GM18861 (cell line): ENCODE data around the gene RBM28.

Source experiments
- ATAC-seq: cut with Tn5 transposase; IDR thresholded peaks from one replicate; pipeline ENCODE4 v1.9.1; 2021; ENCODE audit not compliant: unreplicated experiment

Gene RBM28

DNA sequence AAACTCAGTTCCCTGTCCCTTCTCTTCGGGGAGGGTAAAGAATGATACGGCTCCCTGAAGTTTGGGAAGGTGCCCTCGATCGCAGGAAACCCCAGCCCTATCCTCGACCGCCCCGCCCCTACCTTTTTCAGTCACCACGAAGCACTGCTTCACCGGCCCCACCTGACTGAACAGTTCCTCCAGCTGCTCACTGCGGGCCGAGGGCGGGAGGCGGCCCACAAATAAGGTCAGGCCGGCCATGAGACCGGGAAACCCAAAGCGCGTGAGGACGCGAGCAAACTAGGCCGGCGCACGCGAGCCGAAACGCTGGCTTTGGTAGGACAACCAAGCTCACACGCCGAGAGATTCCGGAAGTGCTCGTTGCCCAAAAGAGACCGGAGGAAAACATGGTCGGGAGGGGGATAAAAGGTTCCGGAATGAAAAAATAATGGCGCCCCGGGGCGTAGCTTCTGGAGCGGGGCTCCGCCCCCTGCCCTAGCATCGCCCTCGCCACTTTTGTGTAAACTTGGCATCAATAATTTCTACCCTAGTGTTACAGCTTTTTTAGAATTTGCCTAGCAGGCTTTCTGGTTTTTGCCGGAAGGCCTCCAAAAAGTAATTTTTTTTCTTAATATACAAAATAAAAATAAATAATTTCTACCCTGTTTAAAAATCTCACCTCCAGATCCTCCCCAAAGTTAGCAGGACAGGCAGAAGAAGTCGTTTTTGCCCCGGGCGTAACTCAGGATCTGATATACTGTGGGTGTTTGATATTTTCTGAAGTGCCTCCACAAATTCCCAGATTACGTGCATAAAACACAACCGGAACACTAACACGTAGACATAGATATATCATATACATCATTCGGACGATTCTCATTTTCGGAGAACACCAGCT, at the start of gene RBM28:
RBM28 (minus strand) TSS at position 355 of the 877 bp plus-strand sequence; CDS start at position 240, 115 bp downstream.
- peak; percentile 90 for ATAC-seq

- no peak for ATAC-seq
Observed at GRCh38 chr7:128392446-128393327, 49.0 kb upstream of the RBM28 start.

GRCh38 chr7:128391805-128392204, 48.1 kb upstream of the RBM28 start:
- ATAC-seq, result no peak

DNA sequence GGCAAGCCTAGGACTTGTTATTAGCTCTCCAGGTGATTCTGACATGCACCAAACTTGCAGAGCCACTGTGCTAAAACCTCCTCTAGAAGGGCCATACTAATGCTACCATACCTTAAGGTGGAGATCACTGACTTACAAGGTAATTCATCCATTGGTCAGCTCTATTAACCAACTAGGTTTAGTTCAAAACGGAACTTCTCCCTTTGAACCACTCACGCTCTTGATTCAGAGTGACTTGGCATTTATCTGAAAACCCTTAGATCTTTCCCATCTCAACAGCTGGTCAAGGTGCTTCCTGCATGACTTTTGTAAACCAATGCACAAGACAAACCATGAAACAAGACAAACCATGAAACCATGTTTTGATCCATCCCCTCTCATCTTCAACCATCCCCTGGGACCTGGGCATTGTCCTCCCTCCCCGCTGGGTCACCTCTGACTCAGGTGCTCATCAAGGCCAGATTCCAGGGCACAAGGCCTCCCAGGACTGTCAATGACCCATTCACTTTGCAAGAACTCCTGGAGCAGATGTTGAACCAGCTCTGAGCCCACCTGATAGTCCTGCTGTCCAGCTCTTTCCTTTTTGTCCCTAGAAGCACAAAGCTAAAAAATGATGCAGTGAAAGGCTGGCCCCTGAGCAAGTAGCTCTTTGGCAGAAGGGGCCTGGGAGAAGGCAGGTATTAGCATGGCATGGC, 47.3 kb upstream of the RBM28 start:
- no peak for ATAC-seq

- ATAC-seq, result no peak
Observed at GRCh38 chr7:128389618-128390329, 46.1 kb upstream of the RBM28 start.

DNA sequence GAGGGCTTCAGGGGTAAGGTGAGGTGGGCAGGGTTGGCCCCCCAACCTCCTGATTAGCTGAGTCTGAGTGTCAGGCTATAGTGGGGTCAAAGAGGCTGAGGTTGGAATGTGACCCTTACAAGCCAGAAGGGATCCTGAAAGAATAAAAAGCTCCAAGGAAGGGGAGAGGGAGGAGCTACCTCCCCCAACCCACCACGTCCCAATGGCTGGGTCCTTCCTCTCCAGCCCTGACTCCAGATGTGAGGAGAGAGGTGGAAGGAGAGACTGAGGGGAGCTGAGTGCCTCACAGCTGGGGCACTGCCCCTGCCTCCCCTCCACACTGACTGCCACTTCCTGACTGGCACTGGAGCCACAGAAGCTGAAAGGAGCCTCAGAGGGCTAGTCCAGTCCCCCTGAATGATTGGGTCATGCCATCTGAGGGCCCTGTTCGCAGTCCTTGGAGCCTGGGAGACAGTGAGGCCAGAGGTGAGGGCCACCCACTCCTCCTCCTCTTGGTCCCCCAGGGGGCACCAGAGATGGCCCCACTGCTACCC, 45.4 kb upstream of the RBM28 start:
- ATAC-seq, result no peak

- ATAC-seq, result no peak
Observed at GRCh38 chr7:128388145-128388485, 44.4 kb upstream of the RBM28 start.

- ATAC-seq, result no peak
Observed at GRCh38 chr7:128387216-128388144, 43.8 kb upstream of the RBM28 start.

DNA sequence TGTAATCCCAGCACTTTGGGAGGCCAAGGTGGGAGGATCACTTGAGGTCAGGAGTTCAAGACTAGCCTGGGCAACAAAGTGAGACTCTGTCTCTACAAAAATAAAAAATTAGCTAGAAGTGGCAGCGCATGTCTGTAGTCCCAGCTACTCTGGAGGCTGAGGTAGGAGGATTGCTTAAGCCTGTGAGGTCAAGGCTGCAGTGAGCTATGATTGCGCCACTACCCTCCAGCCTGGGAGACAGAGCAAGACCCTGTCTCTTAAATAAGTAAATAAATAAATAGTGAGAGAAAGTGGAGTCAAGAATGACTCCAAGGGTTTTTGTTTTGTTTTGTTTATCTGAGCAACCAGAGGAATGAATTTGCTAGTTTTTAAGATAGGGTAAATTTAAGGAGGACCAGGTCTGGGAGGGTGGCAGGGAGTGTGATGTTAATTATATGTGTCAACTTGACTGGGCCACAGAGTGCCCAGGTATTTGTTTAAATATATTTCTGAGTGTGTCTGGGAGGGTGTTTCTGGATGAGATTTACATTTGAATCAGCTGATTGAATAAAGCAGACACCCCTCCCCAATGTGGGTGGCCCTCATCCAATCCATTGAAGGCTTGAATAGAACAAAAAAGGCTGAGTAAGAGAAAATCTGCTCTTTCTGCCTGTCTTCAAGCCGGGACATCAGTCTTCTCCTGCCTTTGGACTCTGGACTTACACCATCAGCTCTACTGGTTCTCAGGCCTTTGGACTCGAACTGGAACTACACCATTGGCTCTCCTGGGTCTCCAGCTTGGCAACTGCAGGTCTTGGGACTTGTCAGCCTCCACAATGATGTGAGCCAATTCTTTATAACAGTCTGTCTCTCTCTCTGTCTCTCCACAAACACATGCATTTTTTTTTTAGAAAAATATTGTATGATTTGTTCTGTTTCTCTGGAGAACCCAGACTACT, 42.5 kb upstream of the RBM28 start:
- no peak for ATAC-seq

DNA sequence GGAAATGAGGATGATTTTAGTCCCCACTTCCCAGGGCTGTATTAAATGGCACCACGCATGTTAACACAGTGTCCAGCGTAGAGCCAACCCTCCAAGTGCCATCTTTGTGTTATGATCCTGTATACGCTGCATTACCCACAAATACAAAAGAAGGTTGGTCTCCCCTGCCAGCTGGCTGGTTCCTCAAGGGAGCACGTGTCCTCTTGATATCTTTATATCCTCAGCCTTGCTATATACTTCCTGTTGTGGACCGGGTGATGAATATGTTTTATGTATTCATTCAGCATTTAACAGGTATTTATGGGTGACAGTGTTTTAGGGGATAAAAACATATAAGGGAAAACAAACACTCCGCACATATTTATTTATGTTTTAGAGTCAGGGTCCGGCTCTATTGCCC, 41.0 kb upstream of the RBM28 start:
- ATAC-seq, result no peak

DNA sequence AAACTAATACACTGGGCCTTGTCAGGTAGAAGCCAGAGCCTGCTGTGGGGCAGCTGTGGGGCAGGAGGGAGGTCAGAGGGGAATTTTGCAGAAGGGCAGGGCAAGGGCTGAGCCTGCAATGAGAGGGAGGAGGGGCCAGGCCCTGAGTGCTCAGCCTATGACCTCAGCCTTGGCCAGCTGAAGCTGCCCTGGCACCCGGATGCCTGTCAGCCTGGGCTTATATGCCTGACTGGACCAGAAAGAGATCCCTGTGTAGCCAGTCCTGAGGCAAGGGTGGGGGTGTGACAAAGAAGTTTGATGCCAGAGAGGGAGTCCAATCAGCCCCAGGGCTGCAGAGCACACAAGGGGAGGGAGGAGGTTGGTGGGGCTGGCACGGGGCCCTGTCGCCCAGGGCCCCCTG, 40.1 kb upstream of the RBM28 start:
- no peak for ATAC-seq

DNA sequence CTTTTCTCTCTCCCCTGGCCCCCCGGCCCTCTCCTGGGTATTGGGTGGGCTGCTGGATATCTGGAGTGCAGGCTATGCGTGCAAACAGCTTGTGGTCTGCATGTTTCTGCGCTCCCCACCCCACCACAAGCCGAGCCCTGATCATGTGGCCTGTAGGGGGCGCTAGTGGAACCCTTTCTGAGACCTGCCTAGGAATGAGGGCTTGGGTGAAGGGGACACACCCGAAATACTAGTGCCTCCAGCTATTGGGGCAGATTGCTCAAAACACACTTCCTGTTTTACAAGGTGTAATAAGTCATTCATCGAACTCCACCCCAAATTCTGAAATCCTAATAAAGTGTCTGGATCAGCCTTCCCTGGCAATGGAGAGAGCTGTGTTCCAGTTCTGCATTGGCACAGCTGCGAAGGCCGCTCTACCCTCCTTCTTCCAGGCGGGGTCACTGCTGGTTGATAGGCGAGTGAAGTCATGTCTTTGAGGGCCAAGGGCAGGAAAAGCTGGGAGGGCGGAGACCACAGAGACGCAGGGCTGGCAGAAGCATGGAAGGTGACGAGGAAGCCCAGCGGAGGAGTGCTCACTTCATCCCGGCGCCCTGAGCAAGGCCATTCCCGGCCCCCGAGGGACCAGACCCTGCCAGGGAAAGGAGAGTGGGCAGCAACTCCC, 37.6 kb upstream of the RBM28 start:
- ATAC-seq, result no peak

- ATAC-seq, result no peak
Observed at GRCh38 chr7:128380483-128381106, 36.9 kb upstream of the RBM28 start.

GRCh38 chr7:128379900-128380479, 36.3 kb upstream of the RBM28 start:
- no peak for ATAC-seq

DNA sequence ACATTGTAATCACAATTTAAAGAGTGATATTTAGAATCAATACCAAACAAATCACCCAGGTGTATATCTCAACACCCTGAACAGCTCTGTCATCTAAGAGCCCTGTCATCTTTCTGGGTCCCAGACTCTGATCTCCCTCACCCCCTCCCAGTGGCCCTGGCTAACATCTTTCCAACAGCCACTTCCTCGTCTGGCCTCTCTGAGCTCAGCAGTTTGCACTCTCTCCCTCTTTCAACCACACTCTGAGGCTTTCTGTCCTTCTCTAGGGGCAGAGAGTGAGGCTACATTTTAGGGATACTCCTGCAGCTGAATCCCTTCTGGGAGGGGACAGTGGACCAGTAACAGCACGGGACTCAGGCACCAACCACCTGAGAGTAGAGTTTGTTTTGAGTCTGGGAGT, 34.9 kb upstream of the RBM28 start:
- ATAC-seq, result no peak

- no peak for ATAC-seq
Observed at GRCh38 chr7:128376077-128376476, 32.4 kb upstream of the RBM28 start.

DNA sequence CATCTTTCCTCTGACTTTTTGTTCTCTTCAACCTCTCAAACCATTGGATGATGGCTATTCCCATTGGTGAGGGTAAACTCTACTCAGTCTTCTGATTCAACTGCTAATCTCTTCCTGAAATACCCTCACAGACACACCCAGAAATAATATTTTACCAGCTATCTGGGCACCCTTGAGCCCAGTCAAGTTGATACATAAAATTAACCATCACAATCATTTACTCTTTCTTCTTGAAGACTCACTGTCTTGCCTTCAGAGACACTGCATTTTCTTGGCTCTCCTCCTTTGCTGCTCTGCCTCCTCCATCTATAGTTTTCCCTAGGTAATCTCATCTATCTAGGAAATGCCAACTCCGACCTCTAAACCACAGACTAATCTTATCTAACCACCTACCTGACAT, 30.3 kb upstream of the RBM28 start:
- ATAC-seq, result no peak
